Pons (tissue), 1 donor: ENCODE measurements around the gene COX4I2.
"Not testable (repeated sequence)": the region's sequence is repeated elsewhere in the genome, so short reads cannot be mapped to it uniquely, and the experiment has no call there.

Source experiments
- DNase-seq: peaks from one replicate; pipeline ENCODE4 v3.0.0-alpha.2; 2016; ENCODE audit warnings: low spot score

The COX4I2 gene

DNA sequence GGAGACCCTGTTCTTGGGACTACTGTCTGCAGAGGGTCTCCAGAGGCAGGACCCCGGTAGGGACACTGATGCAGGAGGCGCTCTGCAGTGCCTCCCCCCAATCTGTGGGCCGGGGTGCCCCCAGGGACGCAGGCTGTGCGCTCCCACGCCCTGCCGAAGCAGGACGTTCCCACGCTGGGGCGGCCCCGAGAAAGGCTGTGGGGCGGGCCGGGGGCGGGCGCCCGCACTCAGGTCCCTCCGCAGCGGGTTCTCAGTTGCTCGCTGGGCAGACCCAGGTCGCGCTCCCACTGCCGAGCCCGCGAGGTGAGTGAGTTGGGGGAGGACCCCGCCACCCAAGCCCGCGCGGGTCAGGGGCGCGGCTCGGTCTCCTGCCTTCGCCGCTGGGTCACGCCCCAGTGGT, at the start of gene COX4I2:
COX4I2 (plus strand) TSS at position 253 of the 400 bp plus-strand sequence. CDS start 1,106 bp downstream, outside the sequence.
- no peak for DNase-seq

DNA sequence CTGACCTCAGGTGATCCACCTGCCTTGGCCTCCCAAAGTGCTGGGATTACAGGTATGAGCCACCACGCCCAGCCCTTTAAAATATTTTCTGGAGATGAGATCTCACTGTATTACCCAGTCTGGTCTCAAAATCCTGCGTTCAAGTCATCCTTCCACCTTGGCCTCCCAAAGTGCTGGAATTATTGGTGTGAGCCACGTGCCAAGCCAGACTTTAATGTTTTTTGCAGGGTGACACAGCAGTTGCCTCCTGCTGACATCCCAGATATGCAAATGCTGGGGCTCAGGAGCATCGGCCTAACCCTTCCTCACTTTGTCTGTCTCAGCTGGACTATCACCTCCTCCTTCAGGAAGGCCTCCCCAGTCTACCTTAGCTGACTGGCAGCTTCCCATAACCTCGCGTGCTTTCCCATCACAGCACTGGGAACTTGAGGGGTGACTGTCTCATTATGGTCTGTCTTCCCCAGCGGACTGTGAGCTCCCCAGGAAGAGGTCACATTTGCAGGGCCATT, 46.9 kb upstream of the COX4I2 start:
- no peak for DNase-seq

DNA sequence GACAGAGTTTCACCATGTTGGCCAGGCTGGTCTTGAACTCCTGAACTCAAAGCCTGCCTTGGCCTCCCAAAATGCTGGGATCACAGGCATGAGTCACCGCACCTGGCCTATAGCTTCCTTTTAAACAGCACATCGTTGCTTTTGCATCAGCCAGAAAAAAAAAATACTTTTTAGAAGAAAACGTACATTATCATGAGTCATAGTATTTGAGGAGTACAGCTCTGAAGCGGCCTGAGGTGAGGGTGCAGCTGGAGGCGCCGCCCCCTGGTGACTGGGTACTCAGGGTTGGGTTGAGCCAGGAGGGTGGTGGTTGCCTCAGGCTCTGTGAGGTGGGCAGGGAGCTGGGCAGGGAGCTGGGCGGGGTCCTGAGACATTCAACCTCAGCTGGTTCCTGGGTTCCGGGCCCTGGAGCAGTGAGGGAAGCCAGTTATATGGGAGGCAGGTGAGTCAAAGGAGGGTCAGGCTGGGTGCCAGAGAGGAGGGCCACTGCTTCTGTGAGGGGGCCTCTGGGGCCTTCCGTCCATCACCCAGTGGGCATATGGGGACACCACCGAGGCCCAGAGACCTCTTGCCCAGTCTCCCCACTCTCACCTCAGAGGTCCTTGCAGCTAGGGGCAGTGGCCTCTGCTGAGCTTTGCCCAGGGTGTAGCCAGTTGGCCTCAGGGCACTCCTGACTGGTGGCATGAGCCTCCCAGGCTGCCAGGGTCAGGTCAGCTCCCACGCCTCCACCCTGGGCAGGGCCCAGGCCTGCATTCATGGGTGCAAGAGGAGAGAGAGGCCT, 44.3 kb upstream of the COX4I2 start:
- DNase-seq: no peak

DNA sequence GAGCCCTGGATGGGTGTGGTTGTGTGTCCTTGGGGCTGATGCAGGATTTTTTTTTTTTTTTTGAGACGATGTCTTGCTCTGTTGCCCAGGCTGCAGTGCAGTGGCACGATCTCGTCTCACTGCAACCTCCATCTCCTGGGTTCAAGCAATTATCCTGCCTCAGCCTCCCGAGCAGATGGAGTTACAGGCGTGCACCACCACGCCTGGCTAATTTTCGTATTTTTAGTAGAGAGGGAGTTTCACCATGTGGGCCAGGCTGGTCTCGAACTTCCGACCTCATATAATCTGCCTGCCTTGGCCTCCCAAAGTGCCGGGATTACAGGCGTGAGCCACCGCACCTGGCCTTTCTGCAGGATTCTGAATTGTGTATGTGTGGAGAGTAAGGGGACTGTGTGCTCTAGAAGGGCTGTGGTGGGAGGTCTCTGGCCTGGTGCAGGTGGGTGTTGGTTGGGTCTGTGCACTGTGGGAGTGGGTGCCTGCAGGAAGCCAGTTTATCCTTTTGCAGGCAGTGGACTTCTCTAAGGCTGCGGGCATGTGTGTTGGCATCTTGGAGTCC, 43.6 kb upstream of the COX4I2 start:
- DNase-seq: no peak

DNA sequence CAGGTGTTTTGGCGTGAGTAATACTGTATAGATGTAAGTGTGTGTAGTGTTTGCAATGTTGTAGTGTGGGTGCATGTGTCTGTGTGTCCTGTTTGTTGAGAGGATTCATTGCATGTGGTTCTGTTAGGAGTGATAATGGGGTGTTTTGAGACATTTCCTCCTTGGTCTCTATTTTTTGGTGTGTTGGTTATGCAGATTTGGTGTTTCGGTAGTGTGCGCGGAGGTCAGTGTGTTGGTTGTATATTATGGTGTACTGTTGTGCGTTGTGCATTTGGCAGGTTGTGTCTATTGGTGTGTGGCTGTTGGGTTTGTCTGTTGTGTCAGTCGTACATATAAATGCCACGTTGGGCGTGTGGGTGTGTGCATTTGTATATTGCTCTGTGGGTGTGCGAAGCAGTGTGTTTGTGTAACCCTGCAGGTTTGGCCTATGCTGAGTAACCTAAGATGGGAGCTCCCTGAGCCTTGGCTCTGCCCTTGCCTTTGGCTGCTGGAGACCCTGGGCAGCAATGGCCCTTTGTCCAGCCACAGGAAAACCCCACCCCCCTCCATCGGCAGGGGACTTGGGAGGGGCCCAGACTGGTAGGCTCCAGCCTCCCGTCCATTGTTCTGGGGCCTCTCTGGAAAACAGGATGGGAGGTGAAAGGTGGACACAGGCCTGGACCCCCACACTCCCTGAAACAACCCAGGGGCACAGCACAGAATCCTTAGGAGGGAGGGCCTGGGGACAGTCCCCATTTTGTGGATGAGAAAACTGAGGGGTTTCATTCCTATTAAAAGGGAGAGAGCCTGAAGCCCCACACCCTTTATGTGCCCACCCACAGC, 42.9 kb upstream of the COX4I2 start:
- no peak for DNase-seq

DNA sequence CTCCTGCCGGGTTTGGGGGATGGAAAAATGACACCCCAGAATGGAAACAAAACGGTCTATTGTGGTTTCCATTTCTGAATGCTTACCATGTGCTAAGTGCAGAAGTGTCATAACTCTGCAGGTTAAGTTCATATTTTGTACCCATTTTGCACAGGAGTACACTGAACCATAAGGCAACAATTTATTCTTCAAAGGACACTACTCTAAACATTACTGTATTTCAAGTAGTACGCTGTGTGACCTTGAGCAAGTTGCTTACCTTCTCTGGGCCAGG, 42.4 kb upstream of the COX4I2 start:
- DNase-seq: no peak

DNA sequence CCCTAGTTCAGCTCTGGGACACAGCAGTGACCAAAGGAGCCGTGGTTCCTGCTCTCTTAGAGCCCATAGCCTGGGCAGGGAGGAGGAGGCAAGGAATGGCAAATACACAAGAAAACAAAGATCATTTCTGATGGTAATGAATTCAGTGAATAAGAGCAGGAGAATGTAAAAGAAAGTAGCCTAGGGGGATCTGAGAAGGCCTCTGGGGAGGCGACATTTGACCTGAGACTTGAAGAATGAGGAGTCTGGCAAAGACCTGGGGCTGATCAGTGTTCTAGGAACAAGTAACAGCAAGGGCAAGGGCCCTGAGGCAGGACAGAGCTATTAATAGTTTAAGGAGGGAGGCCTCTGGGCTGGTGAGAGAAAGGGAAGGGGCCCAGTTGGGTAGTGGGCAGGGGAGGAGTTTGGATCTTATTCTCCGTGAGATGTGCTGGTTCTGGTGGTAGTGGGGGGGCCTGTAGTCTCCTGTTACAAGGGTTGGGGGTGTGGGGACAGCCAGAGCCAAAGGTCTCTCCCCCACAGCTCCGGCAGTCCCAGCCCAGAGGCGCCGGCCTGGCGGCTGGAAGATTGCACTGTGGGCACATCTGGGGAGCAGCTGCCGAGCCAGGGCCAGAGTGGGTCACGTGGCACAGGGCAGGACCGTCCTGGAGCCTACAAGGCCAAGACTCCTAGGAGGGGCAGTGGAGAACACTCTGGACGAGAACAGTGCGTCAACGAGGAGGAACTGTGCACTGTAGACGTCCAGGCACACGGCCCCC, 41.9 kb upstream of the COX4I2 start:
- DNase-seq: no peak

DNA sequence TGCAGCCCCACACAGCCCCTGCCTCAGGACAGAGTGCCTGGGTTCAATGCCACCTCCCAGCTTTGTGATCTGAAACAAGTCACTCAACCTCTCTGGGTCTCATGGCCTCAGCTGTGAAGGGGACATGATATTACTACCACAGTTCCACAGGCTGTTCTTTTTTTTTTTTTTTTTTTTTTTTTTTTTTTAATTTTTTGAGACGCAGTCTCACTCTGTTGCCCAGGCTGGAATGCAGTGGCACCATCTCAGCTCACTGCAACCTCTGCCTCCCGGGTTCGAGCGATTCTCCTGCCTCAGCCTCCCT, 41.3 kb upstream of the COX4I2 start:
- not testable (repeated sequence) for DNase-seq

DNA sequence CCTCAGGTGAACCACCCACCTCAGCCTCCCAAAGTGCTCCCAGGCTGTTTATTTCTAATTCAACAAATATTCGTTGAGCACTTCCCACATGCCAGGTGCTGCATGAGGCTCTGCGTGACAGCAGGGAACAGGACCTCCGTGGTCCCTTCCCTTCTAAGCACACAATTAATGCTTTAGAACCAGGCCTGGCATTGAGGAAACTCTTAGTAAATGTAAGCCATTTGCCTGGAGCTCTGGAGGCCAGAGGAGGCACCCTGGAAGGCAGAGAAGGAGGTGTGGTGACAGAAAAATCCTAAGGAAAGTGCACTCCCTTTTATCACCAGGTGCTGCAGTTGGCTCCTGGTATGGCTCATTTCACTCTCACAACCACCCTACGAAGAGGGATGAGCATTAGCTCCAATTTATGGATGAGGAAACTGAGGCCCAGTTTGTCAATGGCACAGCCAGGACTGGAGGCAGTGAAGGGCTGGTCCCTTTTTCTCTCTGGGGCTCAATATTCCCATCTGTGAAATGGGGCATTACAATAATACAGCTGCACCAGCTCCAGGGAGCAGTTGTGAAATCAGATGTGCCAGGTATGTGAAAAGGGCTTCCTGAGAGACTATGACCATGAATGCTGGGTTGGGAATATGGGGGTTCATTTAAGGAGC, 40.8 kb upstream of the COX4I2 start:
- DNase-seq: no peak

DNA sequence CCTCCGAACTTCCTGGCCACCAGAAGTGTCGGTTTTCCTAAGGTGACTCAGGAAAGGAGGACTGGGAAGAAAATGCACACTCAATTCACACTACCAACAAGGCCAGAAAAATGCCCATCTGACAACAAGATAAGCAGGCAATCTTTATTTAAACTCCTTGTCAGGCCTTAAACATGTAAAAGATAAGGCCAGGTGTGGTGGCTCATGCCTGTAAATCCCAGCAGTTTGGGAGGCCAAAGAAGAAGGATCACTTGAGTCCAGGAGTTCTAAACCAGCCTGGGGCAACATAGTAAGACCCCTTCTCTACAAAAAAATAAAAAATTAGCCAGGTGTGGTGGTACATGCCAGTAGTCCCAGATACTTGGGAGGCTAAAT, 40.2 kb upstream of the COX4I2 start:
- DNase-seq: no peak

DNA sequence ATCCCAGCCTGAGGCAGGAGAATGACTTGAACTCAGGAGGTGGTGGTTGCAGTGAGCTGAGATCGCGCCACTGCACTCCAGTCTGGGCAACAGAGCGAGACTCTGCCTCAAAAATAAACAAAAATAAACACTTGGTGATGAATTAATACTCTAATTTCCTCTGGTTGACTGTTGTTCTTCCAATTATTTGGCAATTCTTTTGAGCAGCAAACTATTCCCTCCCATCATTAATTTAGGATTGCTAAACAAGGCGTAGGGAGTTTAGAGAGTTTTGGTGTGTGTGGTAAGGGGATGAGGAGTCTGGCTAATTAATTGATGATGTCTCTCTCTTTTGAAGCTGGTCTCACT, 35.3 kb upstream of the COX4I2 start:
- DNase-seq: no peak

DNA sequence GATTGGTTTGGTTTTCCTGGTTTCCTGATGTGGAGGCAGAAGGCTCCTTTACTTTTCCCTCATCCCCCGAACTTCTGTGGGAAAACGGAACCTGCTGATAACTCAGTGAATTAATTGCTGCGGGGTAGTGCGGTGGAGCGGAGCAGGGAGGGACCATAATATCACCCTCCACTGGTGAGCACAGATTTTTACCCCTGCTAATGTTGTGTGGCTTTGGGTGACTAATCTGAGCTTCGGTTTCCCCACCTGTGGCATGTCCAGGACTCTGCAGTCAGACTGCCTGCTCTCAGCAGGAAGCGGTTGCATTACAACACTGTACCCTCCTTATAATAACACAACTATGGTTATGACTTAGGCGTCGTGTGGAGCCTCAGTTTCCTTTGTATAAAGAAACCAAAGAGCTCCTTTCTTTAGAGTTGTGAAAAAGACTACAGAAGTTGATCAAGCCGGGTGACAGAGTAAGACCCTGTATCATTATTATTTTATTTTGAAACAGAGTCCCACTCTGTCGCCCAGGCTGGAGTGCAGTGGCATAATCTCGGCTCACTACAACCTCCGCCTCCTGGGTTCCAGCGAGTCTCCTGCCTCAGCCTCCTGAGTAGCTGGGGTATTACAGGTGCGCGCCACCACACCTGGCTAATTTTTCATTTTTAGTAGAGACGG, 34.8 kb upstream of the COX4I2 start:
- no peak for DNase-seq

DNA sequence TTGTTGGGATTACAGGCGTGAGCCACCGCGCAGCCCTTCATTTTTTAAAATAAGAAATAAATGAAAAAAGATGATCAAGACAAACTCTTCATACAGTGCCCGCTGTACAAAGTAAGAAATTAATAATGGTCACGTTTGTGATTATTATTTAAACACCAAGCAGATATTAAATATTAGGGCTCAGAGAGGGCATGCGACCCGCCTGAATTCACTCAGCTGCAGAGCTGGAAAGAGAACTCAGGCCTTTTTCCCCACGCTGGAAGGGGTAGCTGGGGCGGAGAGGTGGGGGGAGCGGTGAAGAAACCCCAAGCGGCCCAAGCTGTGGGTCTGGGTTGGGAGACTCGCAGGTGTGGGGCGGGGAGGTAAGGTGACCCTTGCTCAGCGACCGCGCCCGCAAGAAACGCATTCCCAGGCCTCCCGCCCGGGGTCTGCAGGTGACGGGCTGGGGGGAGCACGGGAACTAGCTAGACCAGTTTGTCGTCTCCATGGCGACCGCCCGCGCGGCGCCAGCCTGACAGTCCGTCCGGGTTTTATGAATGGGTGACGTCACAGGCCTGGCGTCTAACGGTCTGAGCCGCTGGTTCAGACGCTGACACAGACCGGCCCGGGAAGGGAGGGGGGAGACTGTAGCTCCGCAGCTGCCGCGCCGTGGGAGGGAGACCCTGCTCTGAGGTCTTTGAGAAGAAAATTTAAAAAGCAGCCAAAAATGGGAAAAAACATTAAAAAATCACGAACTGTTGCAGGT, 33.7 kb upstream of the COX4I2 start:
- peak; percentile 95 for DNase-seq

DNA sequence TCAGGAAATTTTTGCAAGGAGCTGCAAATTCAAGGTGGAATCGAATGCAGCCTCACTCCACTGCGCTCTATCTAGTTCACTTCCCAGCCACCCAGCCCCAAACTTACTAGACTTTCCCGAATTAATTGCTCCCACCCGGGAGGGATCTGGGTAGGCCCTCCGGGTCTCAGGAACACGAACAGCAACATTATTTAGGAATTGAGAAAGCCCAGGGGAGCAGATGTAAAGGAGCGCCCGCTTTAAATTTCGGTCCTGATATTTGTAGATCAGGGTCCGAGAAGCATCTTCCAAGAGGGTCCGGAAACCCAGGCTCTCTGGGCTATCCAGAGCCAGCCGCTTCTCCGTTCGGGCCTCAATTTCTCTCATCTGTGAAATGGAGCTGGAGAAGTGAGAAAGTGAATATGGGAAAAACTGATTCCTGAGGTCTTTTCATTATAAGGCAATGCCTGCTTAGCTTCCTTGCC, 33.1 kb upstream of the COX4I2 start:
- DNase-seq: no peak

DNA sequence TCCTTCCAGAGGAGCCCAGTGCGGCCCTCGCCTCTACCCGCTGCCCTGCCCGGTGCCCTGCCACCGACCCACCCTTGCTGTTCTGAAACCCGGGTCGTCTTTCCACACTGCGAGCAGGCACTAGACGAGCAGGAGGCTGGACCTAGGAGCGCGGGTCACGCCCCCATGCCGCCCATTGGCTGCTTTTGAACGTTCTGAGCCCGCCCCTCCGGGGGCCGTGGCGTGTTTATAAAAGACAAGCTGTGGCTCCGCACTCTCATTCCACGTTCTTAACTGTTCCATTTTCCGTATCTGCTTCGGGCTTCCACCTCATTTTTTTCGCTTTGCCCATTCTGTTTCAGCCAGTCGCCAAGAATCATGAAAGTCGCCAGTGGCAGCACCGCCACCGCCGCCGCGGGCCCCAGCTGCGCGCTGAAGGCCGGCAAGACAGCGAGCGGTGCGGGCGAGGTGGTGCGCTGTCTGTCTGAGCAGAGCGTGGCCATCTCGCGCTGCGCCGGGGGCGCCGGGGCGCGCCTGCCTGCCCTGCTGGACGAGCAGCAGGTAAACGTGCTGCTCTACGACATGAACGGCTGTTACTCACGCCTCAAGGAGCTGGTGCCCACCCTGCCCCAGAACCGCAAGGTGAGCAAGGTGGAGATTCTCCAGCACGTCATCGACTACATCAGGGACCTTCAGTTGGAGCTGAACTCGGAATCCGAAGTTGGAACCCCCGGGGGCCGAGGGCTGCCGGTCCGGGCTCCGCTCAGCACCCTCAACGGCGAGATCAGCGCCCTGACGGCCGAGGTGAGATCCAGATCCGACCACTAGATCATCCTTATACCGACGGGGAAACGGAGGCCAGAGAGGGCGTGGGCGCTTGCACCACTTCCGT, 32.4 kb upstream of the COX4I2 start, which contains the start of gene ID1:
ID1 (plus strand) TSS at position 259 of the 871 bp plus-strand sequence; CDS start at position 358, 99 bp downstream.
- DNase-seq: peak; percentile 96

DNA sequence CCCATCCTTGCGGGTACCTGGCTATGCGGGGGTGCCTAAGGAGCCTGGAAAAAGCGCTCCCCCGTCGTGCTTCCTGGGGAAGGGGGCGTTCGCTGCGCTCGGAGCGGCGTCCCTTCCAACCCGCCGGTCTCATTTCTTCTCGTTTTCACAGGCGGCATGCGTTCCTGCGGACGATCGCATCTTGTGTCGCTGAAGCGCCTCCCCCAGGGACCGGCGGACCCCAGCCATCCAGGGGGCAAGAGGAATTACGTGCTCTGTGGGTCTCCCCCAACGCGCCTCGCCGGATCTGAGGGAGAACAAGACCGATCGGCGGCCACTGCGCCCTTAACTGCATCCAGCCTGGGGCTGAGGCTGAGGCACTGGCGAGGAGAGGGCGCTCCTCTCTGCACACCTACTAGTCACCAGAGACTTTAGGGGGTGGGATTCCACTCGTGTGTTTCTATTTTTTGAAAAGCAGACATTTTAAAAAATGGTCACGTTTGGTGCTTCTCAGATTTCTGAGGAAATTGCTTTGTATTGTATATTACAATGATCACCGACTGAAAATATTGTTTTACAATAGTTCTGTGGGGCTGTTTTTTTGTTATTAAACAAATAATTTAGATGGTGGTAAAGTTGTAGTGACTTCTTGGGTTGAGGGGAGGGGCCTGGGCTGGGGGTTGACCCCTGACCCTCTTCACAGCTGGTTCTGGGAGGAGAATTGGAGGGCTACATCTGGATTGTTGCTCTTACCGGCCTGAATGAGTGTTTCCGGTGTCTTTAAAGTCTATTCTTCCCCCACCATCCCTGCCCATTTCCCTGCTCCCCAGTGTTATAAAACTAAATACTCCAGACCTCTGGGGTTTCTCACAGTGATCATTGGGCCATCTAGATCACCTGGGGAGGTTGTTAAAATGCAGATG, 31.6 kb upstream of the COX4I2 start:
- DNase-seq: no peak

DNA sequence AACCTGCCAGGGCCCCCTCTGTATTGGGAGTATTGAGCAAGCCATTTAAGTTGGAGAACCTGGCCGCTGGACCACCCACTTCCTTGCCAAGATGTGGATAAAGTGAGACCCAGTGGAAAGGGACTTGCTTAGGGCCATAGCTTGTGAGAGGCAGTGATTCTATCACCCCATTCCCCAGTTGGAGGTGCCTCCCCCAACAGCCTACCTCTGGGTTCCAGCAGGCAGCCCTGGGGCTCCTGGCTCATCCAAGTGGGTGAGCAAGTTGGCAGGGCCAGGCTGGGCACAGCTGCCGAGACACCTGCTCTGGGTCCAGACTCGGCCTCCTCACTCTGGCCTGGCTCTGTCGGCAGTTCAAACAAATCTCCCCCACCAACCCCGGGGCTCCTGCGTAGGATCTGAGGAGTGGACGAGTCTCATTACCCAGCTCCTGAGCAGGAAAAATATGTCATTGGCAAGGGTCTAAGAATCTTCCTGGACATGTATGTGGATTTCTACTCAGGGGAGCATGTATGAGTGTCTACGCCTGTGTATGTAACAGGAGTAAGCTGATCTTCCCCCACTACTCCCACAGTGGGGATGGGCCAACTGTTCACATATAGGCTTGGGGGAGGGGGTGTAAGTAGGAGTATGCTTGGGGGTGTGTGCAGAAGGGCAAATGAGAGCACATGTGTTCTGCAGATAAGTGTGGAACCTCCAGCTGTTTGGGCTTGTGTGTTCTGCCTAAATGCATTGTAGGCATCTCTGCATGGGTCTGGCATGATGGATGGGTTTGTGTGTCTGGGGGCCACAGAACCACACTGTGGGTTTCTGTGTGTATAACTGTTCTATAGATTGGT, 30.7 kb upstream of the COX4I2 start:
- no peak for DNase-seq
